ENCODE results near the gene PNPLA1. TPM values are rescaled to one million over a fixed set of nuclear protein-coding genes. Genes with fewer than 3 reads are reported as not detected.
"Not testable (repeated sequence)": the region's sequence is repeated elsewhere in the genome, so short reads cannot be mapped to it uniquely, and the experiment has no call there.

PNPLA1 gene
- total RNA-seq, 4 donors from 2014 or later: 26.7 to 54.2 (median 30.0) TPM

- H3K4me3 ChIP-seq (ENCODE audit: low read depth, poor library complexity, severe bottlenecking): no peak overlapping the region
Observed at GRCh38 chr6:36334832-36335459, 65.1 kb downstream of the PNPLA1 start.

GRCh38 chr6:36335465-36336207, 65.8 kb downstream of the PNPLA1 start:
- TF ChIP-seq POLR2A (IDR thresholded peaks at IDR 0.05) (no peak), CTCF (IDR thresholded peaks at IDR 0.05) (no peak)
- WGBS, 2 donors: 89 to 94% methylated on average over 14 of the region's 14 CpGs
- no peak for DNase-seq (ENCODE audit: low spot score in 2 of 2)
- no peak overlapping the region for H3K4me3 ChIP-seq (ENCODE audit: low read depth, poor library complexity, severe bottlenecking)
- intact Hi-C loops (cut with DNase I; ENCODE audit: low total_unique reads): no loop called here

More at GRCh38 chr6:36334832-36335459, 65.1 kb downstream of the PNPLA1 start:
- intact Hi-C loops (cut with DNase I; ENCODE audit: low total_unique reads): no loop called here
- DNase-seq (ENCODE audit: low spot score in 2 of 2): no peak
- WGBS, 2 donors: 75 to 77% methylated on average over 14 of the region's 14 CpGs
- TF ChIP-seq CTCF (IDR thresholded peaks at IDR 0.05): no peak

GRCh38 chr6:36336208-36336710, 66.4 kb downstream of the PNPLA1 start:
- H3K4me3 ChIP-seq (ENCODE audit: low read depth, poor library complexity, severe bottlenecking): no peak overlapping the region
- TF ChIP-seq CTCF (IDR thresholded peaks at IDR 0.05): no peak
- no peak for TF ChIP-seq POLR2A (IDR thresholded peaks at IDR 0.05)
- DNase-seq (ENCODE audit: low spot score in 2 of 2): no peak
- WGBS, 2 donors: 90 to 95% methylated on average over 5 of the region's 5 CpGs
- intact Hi-C loops (cut with DNase I; ENCODE audit: low total_unique reads): no loop called here

GRCh38 chr6:36336779-36337241, 67.0 kb downstream of the PNPLA1 start, which contains the start of gene BNIP5:
TSS of gene BNIP5 (minus strand) at chr6:36336888. CDS start at chr6:36330690, 6,198 bp downstream.
- no peak for TF ChIP-seq POLR2A (IDR thresholded peaks at IDR 0.05)
- TF ChIP-seq CTCF (IDR thresholded peaks at IDR 0.05): no peak
- WGBS, 2 donors: 74 to 83% methylated on average over 3 of the region's 3 CpGs
- intact Hi-C loops (cut with DNase I; ENCODE audit: low total_unique reads): no loop called here
- no peak within 1 kb of the TSS for H3K4me3 ChIP-seq (ENCODE audit: low read depth, poor library complexity, severe bottlenecking)
- no peak for DNase-seq (ENCODE audit: low spot score in 2 of 2)

- intact Hi-C loops (cut with DNase I; ENCODE audit: low total_unique reads): no loop called here
Observed at GRCh38 chr6:36337814-36338213, 68.0 kb downstream of the PNPLA1 start.

GRCh38 chr6:36338223-36338622, 68.4 kb downstream of the PNPLA1 start:
- WGBS, 2 donors: 3 to 95% methylated on average over 1 of the region's 1 CpG
- H3K4me3 ChIP-seq (ENCODE audit: low read depth, poor library complexity, severe bottlenecking); intact Hi-C loops (cut with DNase I; ENCODE audit: low total_unique reads); DNase-seq (ENCODE audit: low spot score in 2 of 2): not testable (repeated sequence)

More at GRCh38 chr6:36337814-36338213, 68.0 kb downstream of the PNPLA1 start:
- TF ChIP-seq POLR2A (IDR thresholded peaks at IDR 0.05) (no peak), CTCF (IDR thresholded peaks at IDR 0.05) (no peak)
- 91 to 93% methylated on average over 1 of the region's 1 CpG for WGBS, 2 donors
- no peak overlapping the region for H3K4me3 ChIP-seq (ENCODE audit: low read depth, poor library complexity, severe bottlenecking)
- DNase-seq (ENCODE audit: low spot score in 2 of 2): no peak
